ENCODE data around the gene MX1. TPM values are rescaled to one million over a fixed set of nuclear protein-coding genes. Genes with fewer than 3 reads are reported as not detected.

Gene MX1
- total and polyA plus RNA-seq, 7 donors = 2.2 to 14.9 (median 3.8) TPM

DNA sequence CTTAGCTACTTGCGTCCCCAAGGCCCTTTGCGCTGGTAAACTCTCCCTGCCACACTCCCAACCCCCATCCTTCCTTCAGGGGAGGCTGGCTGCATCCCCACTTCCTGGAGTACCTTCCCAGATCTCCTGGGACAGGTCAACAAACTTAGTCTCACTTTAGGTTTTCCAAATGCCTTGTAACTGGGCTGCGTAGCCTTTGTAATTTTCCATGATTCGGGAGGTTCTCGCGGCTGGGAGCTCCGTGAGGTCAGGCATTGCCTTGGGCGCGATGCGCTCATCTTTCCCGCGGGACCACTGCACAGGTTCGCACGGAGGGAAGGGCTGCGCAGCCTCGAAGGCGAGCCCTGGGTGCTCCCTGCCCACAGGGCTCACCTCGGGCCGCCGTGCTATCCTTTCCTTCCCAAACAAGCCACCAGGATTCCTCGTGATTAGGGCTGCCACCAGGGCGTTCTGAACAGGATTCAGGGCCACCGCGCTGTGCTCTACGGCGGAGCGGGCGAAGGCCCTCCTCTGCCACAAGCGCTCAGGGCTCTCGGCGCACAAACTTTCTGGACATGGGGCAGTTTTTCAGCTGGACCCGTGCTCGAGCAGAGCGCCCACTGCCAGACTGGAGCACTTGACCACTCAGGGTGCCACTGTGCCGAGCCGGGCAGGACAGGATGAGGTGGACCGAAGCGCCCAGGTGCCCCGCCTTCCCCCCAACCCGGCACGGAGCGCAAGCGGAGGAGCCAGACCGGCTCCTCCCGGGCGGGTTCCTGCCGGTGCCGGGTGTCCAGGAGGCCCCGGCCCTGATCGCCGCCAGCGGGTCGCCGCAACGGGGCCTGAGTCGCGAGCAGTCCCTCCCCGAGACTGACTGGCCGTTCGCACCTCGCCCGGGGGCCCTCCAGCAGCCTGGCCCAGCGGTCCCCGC, 80.8 kb downstream of the MX1 start:
- ATAC-seq = no peak
- intact Hi-C loops (cut with DNase I) = no loop called here
- Histone ChIP-seq H3K4me3 (no peak overlapping the region), H3K36me3 (ENCODE audit: insufficient read depth in 1 of 2, low read depth in 1 of 2) (no peaks in the 10 kb centered on the region), H3K4me1 (no peaks in the 10 kb centered on the region), H3K27me3 (ENCODE audit: insufficient read depth in 3 of 3, low read length in 2 of 3) (peaks cover 0 to 50% (median 8%) of the 10 kb centered on the region in 3 donors), H3K9me3 (no peaks in the 10 kb centered on the region), H3K27ac (no peak overlapping the region)
- DNase-seq = no peak
- 3 to 4% (median 3%) methylated on average over 48 to 64 of the region's 64 CpGs for WGBS, 3 donors
- TF ChIP-seq, protein P1, sequence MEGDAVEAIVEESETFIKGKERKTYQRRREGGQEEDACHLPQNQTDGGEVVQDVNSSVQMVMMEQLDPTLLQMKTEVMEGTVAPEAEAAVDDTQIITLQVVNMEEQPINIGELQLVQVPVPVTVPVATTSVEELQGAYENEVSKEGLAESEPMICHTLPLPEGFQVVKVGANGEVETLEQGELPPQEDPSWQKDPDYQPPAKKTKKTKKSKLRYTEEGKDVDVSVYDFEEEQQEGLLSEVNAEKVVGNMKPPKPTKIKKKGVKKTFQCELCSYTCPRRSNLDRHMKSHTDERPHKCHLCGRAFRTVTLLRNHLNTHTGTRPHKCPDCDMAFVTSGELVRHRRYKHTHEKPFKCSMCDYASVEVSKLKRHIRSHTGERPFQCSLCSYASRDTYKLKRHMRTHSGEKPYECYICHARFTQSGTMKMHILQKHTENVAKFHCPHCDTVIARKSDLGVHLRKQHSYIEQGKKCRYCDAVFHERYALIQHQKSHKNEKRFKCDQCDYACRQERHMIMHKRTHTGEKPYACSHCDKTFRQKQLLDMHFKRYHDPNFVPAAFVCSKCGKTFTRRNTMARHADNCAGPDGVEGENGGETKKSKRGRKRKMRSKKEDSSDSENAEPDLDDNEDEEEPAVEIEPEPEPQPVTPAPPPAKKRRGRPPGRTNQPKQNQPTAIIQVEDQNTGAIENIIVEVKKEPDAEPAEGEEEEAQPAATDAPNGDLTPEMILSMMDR (IDR thresholded peaks at IDR 0.05) = no peak

DNA sequence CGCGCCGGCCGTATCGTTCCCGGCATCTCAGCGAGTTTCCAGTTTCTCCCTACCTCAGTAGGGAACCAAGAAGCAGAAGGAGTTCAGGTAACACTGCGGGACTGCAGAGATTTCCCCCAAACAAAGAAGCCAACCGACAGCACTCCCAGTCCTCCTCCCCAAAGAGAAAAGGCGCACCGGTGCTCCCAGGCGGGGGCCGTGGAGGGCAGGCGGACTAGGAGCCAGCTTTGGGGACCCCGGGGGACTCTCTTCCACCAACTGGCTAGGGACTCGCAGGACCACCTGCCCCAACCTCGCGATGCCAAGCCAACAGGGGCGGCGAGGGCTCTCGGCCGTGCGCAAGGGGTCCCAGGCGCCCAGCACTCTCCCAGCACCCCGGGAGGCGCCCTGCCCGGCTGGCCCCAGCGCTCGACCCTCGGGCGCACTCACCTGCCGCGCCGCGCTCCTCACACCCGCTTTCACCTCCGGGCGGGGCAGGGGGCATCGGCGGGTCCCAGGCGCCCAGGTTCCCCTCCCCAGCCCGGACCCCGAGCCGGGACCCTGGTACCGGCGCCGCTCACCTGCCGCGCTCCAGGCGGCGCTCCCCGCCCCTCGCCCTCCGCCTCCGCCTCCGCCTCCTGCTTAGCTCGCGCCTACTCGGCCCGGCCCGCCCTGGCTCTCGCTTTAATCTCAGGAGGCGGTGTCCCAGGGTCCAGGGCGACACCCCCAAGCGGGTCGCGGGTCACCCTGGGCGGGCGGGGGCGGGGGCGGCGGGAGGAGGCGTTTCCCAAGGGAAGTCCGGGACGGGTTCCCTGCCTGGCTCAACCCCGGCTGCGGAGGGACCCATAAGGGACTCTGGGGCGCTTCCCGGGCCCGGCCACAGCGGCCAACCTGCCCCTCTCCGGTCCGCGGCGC, 81.7 kb downstream of the MX1 start, which contains the start of gene TMPRSS2:
TSS of gene TMPRSS2 (minus strand) at position 638 of the 894 bp plus-strand sequence. CDS start 10,025 bp downstream, outside the sequence.
- intact Hi-C loops (cut with DNase I) = no loop called here
- WGBS, 3 donors = 1% methylated on average over 57 to 85 of the region's 85 CpGs
- DNase-seq = no peak
- H3K9me3 ChIP-seq = no peaks in the 10 kb centered on the region
- TF ChIP-seq, protein P1 (IDR thresholded peaks at IDR 0.05) = no peak
- H3K27ac ChIP-seq = no peak within 1 kb of the TSS
- ATAC-seq = no peak
- H3K27me3 ChIP-seq (ENCODE audit: insufficient read depth in 3 of 3, low read length in 2 of 3) = peaks cover 0 to 50% (median 8%) of the 10 kb centered on the region in 3 donors
- no peaks in the 10 kb centered on the region for H3K4me1 ChIP-seq
- H3K36me3 ChIP-seq (ENCODE audit: insufficient read depth in 1 of 2, low read depth in 1 of 2) = no peaks in the 10 kb centered on the region
- H3K4me3 ChIP-seq = no peak within 1 kb of the TSS

- 7 to 8% (median 7%) methylated on average over 28 of the region's 28 CpGs for WGBS, 3 donors
Observed at GRCh38 chr21:41508415-41509144, 82.5 kb downstream of the MX1 start.

More at GRCh38 chr21:41508415-41509144, 82.5 kb downstream of the MX1 start:
- no peaks in the 10 kb centered on the region for H3K36me3 ChIP-seq (ENCODE audit: insufficient read depth in 1 of 2, low read depth in 1 of 2)
- H3K4me1 ChIP-seq = no peaks in the 10 kb centered on the region
- intact Hi-C loops (cut with DNase I) = no loop called here
- no peaks in the 10 kb centered on the region for H3K9me3 ChIP-seq
- H3K27ac ChIP-seq = no peak overlapping the region
- no peak overlapping the region for H3K4me3 ChIP-seq
- no peak for DNase-seq
- TF ChIP-seq, protein P1 (IDR thresholded peaks at IDR 0.05) = no peak
- H3K27me3 ChIP-seq (ENCODE audit: insufficient read depth in 3 of 3, low read length in 2 of 3) = peaks cover 0 to 50% (median 8%) of the 10 kb centered on the region in 3 donors
- ATAC-seq = no peak

Other genes starting within 250 kb of the MX1 start
- under 1 TPM in 1 of 4 donors, not detected in 3; 0.26 TPM for gene FAM3B, start 109.4 kb upstream of the MX1 start, total RNA-seq
- gene FAM3B, start 109.4 kb upstream of the MX1 start, polyA plus RNA-seq = under 1 TPM; 0.10 to 0.21 (median 0.18) TPM
- gene MX2, start 64.2 kb upstream of the MX1 start, total RNA-seq = 1 to 10 TPM; 2.7 to 3.6 (median 3.2) TPM
- gene MX2, start 64.2 kb upstream of the MX1 start, polyA plus RNA-seq = 1 to 10 TPM; 1.2 to 1.9 (median 1.3) TPM
- gene TMPRSS2, start 81.9 kb downstream of the MX1 start, total RNA-seq = under 1 TPM in 1 of 4 donors, not detected in 3; 0.10 TPM
- gene TMPRSS2, start 81.9 kb downstream of the MX1 start, polyA plus RNA-seq = under 1 TPM; 0.03 to 0.15 (median 0.09) TPM